ENCODE measurements around the gene CCR8.
"Not testable (repeated sequence)": the region's sequence is repeated elsewhere in the genome, so short reads cannot be mapped to it uniquely, and the experiment has no call there.

Gene CCR8

GRCh38 chr3:39317571-39318169 is 11.8 kb upstream of the CCR8 start:
- no peak for DNase-seq

- no peak for DNase-seq
Measured at GRCh38 chr3:39318301-39318700, 11.2 kb upstream of the CCR8 start.

- DNase-seq: no peak
Measured at GRCh38 chr3:39319249-39319648, 10.3 kb upstream of the CCR8 start.

GRCh38 chr3:39321574-39321983 is 7.9 kb upstream of the CCR8 start:
- not testable (repeated sequence) for DNase-seq

DNA sequence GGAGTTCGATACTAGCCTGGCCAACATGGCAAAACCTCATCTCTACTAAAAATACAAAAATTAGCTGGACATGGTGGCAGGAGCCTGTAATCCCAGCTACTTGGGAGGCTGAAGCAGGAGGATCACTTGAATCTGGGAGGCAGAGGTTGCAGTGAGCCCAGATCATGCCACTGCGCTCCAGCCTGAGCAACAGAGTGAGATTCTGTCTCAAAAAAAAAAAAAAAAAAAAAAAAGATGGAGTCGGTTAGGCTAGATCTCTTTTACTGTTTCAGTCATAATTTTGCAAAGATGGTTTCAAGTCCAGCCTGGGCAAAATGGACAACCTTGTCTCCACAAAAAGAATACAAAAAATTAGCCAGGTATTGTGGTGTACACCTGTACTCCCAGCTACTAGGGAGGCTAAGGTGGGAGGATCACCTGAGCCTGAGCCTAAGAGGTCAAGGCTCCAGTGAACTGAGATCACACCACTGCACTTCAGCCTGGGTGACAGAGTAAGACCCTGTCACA is 7.2 kb upstream of the CCR8 start:
- DNase-seq: not testable (repeated sequence)

- no peak for DNase-seq
Measured at GRCh38 chr3:39322936-39323335, 6.6 kb upstream of the CCR8 start.

- no peak for DNase-seq
Measured at GRCh38 chr3:39323494-39323893, 6.0 kb upstream of the CCR8 start.

DNA sequence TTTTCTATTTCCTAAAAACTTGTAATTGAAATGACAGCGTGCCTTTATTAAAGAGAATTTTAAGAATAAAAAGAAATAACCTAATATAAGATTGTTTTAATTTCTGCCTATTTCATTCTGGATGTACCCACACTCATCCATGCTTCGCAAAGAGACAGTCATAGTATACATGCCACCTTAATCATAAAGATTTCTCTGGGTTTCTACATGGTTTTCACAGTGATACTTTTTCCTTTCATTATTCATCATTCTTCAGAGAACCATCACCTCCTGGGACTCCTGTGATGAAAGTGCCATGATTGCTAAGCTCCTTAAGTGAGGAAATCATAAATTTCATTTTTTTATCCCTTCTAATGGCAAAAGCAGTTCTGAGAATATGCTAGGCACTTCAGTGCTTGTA is 4.3 kb upstream of the CCR8 start:
- DNase-seq: no peak

DNA sequence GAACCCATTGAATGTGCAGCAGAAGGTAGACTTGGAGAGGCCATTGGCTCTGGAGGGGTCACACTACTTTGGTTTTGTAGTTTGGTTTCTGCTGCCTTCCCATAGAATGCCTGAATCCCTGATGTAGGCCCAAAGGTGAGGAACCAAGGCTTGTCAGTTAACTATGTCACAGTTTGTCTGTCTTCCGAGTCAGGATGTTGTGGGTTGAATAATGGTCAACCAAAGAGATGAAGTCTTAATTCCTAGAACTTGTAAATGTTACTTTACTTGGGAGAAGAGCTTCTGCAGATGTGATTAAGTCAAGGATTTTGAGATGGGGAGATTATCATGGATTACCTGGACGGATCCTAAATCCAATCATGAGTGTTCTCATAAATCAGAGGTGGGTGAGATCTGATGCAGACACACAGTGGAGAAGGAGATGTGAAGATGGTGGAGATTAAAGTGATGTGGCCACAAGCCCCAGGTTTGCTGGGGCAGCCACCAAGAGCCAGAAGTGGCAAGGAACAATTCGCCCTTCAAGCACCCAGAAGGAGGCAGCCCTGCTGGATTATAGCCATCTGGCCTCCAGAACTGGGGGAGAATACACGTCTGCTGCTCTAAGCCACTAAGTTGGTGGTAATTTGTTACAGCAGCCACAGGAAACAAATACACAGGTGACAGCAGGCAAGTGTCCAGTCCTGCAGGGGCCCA is 2.3 kb upstream of the CCR8 start:
- DNase-seq: peak; percentile 86

- no peak for DNase-seq
Measured at GRCh38 chr3:39327746-39328349, 1.7 kb upstream of the CCR8 start.

GRCh38 chr3:39330824-39331223 is 1.3 kb downstream of the CCR8 start:
- no peak for DNase-seq

- no peak for DNase-seq
Measured at GRCh38 chr3:39332525-39332924, 3.0 kb downstream of the CCR8 start.

DNA sequence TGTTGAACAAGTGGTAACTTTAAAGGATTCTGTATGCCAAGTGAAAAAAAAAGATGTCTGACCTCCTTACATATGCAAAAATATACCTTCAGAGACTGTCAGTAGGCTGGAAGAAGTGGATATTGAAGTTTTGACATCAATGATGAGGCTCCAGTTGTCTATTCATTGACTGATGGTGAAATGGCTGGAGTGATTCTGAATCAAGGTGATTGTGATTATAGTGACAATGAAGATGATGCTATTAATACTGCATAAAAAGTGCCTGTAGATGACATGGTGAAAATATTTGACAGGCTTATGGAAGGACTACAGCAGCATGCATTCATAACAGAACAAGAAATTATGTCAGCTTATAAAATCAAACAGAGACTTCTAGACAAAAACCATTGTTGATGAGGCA is 4.1 kb downstream of the CCR8 start:
- DNase-seq: no peak

GRCh38 chr3:39334205-39334604 is 4.7 kb downstream of the CCR8 start:
- no peak for DNase-seq

GRCh38 chr3:39338201-39338600 is 8.7 kb downstream of the CCR8 start:
- DNase-seq: no peak

- DNase-seq: no peak
Measured at GRCh38 chr3:39339086-39339485, 9.6 kb downstream of the CCR8 start.

DNA sequence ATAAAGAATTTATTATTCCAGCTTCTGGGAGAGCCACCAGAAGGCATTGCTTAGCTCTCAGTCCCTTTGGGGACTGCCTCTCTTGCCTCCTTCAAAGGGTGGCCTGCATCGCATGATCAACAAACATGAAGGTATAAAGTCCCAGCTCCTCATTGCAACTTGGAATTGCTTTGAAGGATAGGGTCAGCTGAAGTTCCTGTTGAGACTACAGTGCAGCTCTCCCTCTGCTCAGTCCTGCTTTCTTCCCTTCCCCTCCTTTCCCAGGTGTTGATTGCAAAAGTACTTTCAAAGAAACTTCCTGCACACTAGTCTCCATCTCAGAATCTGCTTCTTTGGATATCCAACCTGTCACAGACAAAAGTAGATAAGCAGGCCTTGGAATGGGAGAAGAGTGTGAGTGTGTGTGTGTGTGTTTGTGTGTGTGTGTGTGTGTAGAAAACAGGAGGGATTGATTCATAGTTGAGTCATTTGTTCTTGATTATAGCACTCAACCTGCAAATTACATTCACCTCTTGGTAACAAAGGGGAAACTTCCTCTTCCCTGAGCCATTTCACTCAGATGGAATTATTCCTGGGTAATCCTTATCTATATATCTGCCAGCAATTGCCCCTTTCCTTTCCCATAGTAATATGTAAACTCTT is 13.7 kb downstream of the CCR8 start:
- no peak for DNase-seq

DNA sequence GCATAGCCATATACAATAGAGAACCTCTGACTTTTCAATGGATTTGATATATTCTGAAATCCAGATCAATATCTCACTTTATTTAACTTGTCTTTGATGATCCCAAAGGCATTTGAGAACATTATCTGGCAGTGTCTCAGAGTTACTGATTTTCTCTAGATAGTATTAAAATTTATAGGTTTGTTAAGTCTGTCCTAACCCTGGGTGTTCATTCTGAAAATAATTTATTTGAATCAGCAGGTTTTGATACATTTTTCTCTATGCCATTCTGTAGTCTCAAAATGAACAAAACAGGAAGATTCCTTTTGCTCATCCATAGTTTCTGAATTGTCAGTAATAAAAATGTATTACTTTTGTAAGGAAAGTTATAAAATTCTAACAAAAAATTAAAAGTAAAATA is 14.3 kb downstream of the CCR8 start:
- no peak for DNase-seq

DNA sequence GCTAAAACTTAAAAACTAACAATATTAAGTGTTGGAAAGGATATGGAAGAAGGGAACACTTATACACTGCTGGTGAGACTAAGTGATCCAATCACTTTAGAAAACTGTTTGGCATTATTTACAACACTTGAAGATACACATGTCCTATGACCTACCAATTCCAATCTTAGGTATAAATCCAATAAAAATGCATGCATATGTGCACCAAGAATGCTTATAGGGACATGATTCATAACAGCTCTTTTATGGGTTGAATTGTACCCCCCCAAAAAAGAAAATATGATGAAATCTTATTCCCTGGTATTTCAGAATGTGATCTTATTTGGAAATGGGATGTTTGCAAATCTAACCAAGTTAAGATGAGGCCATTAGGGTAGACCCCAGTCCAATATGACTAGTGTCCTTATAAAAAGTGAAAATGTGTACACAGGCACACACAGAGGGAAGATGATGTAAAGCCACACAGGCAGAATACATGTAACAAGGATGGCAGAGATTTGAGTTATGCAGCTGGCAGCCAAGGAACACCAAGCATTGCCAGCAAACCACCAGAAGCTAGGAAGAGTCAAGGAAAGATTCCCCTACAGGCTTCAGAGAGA is 15.3 kb downstream of the CCR8 start:
- no peak for DNase-seq

DNA sequence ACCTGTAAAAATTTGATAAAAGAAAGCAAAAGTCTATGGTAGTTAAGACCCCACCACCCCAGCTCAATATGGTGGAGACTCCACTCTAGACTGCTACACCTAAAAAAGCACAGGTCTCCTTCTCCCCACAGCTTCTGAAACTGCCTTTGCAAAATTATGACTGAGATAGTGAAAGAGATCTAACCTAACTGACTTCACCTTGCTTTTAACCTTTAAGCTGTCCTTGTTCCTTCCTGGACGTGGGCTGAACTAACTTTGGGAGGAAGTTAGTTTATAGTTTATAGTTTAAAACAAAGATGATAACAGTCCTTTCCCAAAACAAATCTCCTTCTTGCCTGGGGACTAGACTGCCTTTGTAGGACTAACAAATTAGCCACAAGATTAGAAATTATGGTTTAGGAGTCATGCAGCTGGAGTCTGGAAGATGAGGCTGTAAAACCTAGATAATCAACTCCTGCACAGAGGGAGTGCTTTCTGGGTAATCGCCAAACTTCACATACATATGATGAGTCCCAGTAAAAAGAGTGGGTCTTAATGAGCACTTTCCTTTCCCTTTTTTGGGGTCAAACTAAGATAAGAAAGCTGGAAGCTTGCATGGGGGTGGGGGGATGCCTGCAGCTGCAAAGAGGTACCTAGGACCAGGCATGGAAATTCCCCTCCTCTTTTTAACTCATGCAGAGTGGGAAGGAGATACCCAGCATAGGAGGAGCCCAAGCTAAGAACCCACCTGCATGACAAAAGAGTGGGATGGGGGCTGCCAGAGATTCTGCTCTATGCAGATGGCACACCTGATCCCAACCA is 17.5 kb downstream of the CCR8 start:
- DNase-seq: no peak

GRCh38 chr3:39347586-39347876 is 18.0 kb downstream of the CCR8 start:
- no peak for DNase-seq

GRCh38 chr3:39349080-39349479 is 19.6 kb downstream of the CCR8 start:
- DNase-seq: no peak

GRCh38 chr3:39350714-39351113 is 21.2 kb downstream of the CCR8 start:
- no peak for DNase-seq
